ENCODE results near the gene TPM2. TPM values are rescaled to one million over a fixed set of nuclear protein-coding genes. Genes with fewer than 3 reads are reported as not detected.

TPM2 gene
- total and polyA plus RNA-seq, 9 of the 15 experiments (the other 6 are each of a cell fraction or from before 2014, with no cell fraction given), result 0.28 to 16.1 (median 4.5) TPM

DNA sequence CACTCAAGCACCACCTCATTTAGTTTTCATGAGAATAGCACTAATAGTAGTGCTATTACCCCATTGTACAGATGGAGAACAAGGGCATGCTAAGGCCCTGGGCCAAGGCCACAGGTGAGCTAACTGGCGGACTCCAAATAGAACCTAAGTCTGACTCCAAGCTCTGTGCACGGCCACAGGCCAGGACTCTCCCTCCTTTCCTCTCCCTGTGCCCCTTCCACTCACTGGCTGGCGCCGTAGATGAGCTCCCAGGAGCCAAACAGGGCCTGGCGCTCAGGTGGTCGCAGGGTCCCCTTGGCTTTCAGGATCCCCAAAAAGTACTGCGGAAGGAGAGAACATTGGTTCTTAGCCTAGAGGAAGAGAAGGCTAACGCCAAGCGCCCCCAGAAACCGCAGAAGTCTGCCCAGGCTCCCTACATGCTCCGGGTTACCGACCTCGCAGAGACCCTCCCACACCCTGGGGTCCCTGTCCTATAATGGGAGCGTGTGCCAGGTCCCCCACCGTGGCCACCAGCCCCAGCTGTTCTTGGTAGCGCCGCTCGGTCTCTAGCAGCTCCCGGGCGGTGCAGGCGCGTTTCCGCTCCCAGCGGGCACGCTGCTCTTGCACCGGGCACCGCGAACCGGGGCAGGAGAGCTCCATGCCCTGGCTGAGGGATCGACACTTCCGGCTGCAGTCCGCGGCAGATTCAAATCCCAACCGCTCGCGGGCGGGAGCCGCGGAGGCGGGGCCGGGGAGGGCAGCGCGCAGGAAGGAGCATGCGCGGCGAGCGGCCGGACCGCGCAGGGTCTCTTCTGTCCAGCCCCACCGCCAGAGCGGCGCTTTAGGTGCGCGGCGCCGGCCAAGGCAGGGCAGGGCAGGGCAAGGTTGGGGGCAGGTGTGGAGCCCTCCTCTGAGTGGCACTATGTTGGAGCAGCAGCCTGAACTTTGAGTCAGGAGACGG is 24.9 kb downstream of the TPM2 start, which contains the start of gene ARHGEF39 (continued):
- TF ChIP-seq NCOA6 (IDR thresholded peaks at IDR 0.05) (no peak), RBM14 (IDR thresholded peaks at IDR 0.05; ENCODE audit: borderline replicate concordance, insufficient read depth, low read depth, low read length) (no peak), RBM17 (IDR thresholded peaks at IDR 0.05; ENCODE audit: borderline replicate concordance, low read depth, low read length) (no peak), ZNF444 (CRISPR knock-in tag; IDR thresholded peaks at IDR 0.05) (no peak), TAF1 (IDR thresholded peaks at IDR 0.05; ENCODE audit: control insufficient read depth, extremely low read depth, insufficient read depth, low read length, severe bottlenecking) (peak; percentile 24), GABPA (tag; conservative IDR thresholded peaks at IDR 0.05; ENCODE audit: low read depth) (peak; percentile 87), TRIM24 (IDR thresholded peaks at IDR 0.05) (no peak; a peak in 1 of 4 replicates), MYC (IDR thresholded peaks at IDR 0.05; ENCODE audit: low read depth, low read length) (peak; percentile 75), MYC (CRISPR knock-in tag; IDR thresholded peaks at IDR 0.05; ENCODE audit: borderline replicate concordance, low read depth) (no peak), ILF3 (IDR thresholded peaks at IDR 0.05; ENCODE audit: borderline replicate concordance) (no peak)
- TF ChIP-seq, protein P1, sequence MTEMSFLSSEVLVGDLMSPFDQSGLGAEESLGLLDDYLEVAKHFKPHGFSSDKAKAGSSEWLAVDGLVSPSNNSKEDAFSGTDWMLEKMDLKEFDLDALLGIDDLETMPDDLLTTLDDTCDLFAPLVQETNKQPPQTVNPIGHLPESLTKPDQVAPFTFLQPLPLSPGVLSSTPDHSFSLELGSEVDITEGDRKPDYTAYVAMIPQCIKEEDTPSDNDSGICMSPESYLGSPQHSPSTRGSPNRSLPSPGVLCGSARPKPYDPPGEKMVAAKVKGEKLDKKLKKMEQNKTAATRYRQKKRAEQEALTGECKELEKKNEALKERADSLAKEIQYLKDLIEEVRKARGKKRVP (CRISPR knock-in tag; IDR thresholded peaks at IDR 0.05), result no peak
- TF ChIP-seq, protein P2, sequence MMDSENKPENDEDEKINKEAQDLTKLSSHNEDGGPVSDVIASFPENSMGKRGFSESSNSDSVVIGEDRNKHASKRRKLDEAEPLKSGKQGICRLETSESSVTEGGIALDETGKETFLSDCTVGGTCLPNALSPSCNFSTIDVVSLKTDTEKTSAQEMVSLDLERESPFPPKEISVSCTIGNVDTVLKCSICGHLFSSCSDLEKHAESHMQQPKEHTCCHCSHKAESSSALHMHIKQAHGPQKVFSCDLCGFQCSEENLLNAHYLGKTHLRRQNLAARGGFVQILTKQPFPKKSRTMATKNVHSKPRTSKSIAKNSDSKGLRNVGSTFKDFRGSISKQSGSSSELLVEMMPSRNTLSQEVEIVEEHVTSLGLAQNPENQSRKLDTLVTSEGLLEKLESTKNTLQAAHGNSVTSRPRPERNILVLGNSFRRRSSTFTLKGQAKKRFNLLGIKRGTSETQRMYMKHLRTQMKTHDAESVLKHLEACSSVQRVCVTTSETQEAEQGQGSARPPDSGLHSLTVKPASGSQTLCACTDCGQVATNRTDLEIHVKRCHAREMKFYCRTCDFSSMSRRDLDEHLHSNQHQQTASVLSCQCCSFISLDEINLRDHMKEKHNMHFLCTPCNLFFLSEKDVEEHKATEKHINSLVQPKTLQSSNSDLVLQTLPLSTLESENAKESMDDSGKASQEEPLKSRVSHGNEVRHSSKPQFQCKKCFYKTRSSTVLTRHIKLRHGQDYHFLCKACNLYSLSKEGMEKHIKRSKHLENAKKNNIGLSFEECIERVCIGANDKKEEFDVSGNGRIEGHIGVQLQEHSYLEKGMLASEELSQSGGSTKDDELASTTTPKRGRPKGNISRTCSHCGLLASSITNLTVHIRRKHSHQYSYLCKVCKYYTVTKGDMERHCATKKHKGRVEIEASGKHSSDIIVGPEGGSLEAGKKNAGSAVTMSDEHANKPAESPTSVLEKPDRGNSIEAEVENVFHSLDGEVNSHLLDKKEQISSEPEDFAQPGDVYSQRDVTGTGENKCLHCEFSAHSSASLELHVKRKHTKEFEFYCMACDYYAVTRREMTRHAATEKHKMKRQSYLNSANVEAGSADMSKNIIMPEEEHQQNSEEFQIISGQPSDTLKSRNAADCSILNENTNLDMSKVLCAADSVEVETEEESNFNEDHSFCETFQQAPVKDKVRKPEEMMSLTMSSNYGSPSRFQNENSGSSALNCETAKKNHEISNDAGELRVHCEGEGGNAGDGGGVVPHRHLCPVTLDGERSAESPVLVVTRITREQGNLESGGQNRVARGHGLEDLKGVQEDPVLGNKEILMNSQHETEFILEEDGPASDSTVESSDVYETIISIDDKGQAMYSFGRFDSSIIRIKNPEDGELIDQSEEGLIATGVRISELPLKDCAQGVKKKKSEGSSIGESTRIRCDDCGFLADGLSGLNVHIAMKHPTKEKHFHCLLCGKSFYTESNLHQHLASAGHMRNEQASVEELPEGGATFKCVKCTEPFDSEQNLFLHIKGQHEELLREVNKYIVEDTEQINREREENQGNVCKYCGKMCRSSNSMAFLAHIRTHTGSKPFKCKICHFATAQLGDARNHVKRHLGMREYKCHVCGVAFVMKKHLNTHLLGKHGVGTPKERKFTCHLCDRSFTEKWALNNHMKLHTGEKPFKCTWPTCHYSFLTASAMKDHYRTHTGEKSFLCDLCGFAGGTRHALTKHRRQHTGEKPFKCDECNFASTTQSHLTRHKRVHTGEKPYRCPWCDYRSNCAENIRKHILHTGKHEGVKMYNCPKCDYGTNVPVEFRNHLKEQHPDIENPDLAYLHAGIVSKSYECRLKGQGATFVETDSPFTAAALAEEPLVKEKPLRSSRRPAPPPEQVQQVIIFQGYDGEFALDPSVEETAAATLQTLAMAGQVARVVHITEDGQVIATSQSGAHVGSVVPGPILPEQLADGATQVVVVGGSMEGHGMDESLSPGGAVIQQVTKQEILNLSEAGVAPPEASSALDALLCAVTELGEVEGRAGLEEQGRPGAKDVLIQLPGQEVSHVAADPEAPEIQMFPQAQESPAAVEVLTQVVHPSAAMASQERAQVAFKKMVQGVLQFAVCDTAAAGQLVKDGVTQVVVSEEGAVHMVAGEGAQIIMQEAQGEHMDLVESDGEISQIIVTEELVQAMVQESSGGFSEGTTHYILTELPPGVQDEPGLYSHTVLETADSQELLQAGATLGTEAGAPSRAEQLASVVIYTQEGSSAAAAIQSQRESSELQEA (IDR thresholded peaks at IDR 0.05; ENCODE audit: low read depth), result no peak
- TF ChIP-seq, protein P3, sequence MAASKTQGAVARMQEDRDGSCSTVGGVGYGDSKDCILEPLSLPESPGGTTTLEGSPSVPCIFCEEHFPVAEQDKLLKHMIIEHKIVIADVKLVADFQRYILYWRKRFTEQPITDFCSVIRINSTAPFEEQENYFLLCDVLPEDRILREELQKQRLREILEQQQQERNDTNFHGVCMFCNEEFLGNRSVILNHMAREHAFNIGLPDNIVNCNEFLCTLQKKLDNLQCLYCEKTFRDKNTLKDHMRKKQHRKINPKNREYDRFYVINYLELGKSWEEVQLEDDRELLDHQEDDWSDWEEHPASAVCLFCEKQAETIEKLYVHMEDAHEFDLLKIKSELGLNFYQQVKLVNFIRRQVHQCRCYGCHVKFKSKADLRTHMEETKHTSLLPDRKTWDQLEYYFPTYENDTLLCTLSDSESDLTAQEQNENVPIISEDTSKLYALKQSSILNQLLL (CRISPR knock-in tag; IDR thresholded peaks at IDR 0.05; ENCODE audit: borderline replicate concordance), result no peak
- TF ChIP-seq, protein P4, sequence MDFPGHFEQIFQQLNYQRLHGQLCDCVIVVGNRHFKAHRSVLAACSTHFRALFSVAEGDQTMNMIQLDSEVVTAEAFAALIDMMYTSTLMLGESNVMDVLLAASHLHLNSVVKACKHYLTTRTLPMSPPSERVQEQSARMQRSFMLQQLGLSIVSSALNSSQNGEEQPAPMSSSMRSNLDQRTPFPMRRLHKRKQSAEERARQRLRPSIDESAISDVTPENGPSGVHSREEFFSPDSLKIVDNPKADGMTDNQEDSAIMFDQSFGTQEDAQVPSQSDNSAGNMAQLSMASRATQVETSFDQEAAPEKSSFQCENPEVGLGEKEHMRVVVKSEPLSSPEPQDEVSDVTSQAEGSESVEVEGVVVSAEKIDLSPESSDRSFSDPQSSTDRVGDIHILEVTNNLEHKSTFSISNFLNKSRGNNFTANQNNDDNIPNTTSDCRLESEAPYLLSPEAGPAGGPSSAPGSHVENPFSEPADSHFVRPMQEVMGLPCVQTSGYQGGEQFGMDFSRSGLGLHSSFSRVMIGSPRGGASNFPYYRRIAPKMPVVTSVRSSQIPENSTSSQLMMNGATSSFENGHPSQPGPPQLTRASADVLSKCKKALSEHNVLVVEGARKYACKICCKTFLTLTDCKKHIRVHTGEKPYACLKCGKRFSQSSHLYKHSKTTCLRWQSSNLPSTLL (IDR thresholded peaks at IDR 0.05), result no peak
